SU-DHL-6 (cell line): ENCODE measurements around the gene LRP1B.

Experiments used
- H2AFZ ChIP-seq: fragments of 200-600 bp; sonication (generic); 2 replicates; pipeline ENCODE4 v1.6.1; 2014; ENCODE audit warnings: low read depth, mild to moderate bottlenecking, moderate library complexity, mixed read lengths, antibody characterized with exemption, low read length; ENCODE audit not compliant: severe bottlenecking
- H3F3A ChIP-seq: fragments of 200-600 bp; shearing (Covaris generic); 2 replicates; pipeline ENCODE4 v1.6.0; 2016; ENCODE audit warnings: antibody characterized with exemption, mild to moderate bottlenecking; ENCODE audit not compliant: insufficient read depth
- H3K27ac ChIP-seq: fragments of 200-600 bp; sonication (generic); 2 replicates; pipeline ENCODE4 v1.5.1; 2016; ENCODE audit warnings: low read depth, mild to moderate bottlenecking, low read length, moderate library complexity, mixed read lengths
- H3K27me3 ChIP-seq: fragments of 200-600 bp; sonication (generic), shearing (Covaris generic); 2 replicates; pipeline ENCODE4 v1.6.0; 2014; ENCODE audit warnings: mild to moderate bottlenecking, low read length
- H3K36me3 ChIP-seq: fragments of 200-600 bp; sonication (generic); 2 replicates; pipeline ENCODE4 v1.6.1; 2014; ENCODE audit warnings: mild to moderate bottlenecking, low read length, mixed read lengths
- H3K4me2 ChIP-seq: fragments of 300-600, 200-600 bp; shearing (Covaris generic), sonication (generic); 2 replicates; pipeline ENCODE4 v1.6.0; 2014; ENCODE audit warnings: low read length, low read depth, mild to moderate bottlenecking; ENCODE audit not compliant: poor library complexity, severe bottlenecking
- H3K4me3 ChIP-seq: fragments of 200-600 bp; sonication (generic); 2 replicates; pipeline ENCODE4 v1.5.1; 2014; ENCODE audit warnings: antibody characterized with exemption, low read length, mild to moderate bottlenecking, mixed read lengths; ENCODE audit not compliant: insufficient read depth, poor library complexity, severe bottlenecking
- H3K79me2 ChIP-seq: fragments of 200-600 bp; sonication (generic); 2 replicates; pipeline ENCODE4 v1.6.1; 2014; ENCODE audit warnings: mild to moderate bottlenecking, low read length, moderate library complexity; ENCODE audit not compliant: insufficient read depth
- H3K9ac ChIP-seq: fragments of 200-600 bp; sonication (generic); 2 replicates; pipeline ENCODE4 v1.7.0; 2014; ENCODE audit warnings: mild to moderate bottlenecking, low read length
- H3K9me2 ChIP-seq: fragments of 200-600 bp; sonication (generic); replicated peaks from 2 replicates; pipeline ENCODE4 v1.6.1; 2014; ENCODE audit warnings: low read length; ENCODE audit not compliant: insufficient read depth
- H3K9me3 ChIP-seq: fragments of 200-600 bp; sonication (generic); 2 replicates; pipeline ENCODE4 v1.6.1; 2014; ENCODE audit warnings: low read length, mixed read lengths; ENCODE audit not compliant: insufficient read depth
- H4K20me1 ChIP-seq: fragments of 200-600 bp; sonication (generic); 2 replicates; pipeline ENCODE4 v1.6.1; 2014; ENCODE audit warnings: low read depth, mild to moderate bottlenecking, antibody characterized with exemption, low read length, moderate library complexity, mixed read lengths
- CTCF ChIP-seq: fragments of 200-600 bp; sonication (generic); IDR thresholded peaks from one replicate; pipeline ENCODE4 v1.5.1; 2017; ENCODE audit warnings: antibody characterized with exemption, mild to moderate bottlenecking, low read length, moderate library complexity; ENCODE audit not compliant: insufficient read depth, poor library complexity, severe bottlenecking
- EZH2phosphoT487 ChIP-seq: fragments of 200-600 bp; sonication (generic), shearing (Covaris generic); conservative IDR thresholded peaks from 2 replicates; pipeline ENCODE4 v1.6.1; 2018; ENCODE audit warnings: mild to moderate bottlenecking, antibody characterized with exemption, low read length, moderate library complexity, mixed read lengths

The LRP1B gene

GRCh38 chr2:141113301-141113700 is 1017.5 kb downstream of the LRP1B start:
- no peaks in the 10 kb centered on the region for H3K9me2 ChIP-seq
- no peak overlapping the region for H3K4me3 ChIP-seq
- no peaks in the 10 kb centered on the region for H3F3A ChIP-seq
- H3K27ac ChIP-seq, result no peak overlapping the region
- no peaks in the 10 kb centered on the region for H3K27me3 ChIP-seq
- H3K9me3 ChIP-seq, result no peaks in the 10 kb centered on the region
- H2AFZ ChIP-seq, result no peak overlapping the region
- TF ChIP-seq CTCF, result no peak
- no peak for TF ChIP-seq EZH2phosphoT487
- no peaks in the 10 kb centered on the region for H4K20me1 ChIP-seq
- no peak overlapping the region for H3K4me2 ChIP-seq
- no peak overlapping the region for H3K9ac ChIP-seq
- H3K79me2 ChIP-seq, result no peaks in the 10 kb centered on the region
- H3K36me3 ChIP-seq, result no peaks in the 10 kb centered on the region

- no peak for TF ChIP-seq CTCF
- no peak for TF ChIP-seq EZH2phosphoT487
- H3K9me3 ChIP-seq, result no peaks in the 10 kb centered on the region
Observed at GRCh38 chr2:141109633-141110032, 1021.2 kb downstream of the LRP1B start.

GRCh38 chr2:141105763-141106162 is 1025.1 kb downstream of the LRP1B start:
- Histone ChIP-seq H3K9ac (no peak overlapping the region), H3K9me3 (no peaks in the 10 kb centered on the region), H2AFZ (no peak overlapping the region), H3K27me3 (no peaks in the 10 kb centered on the region), H3K4me2 (no peak overlapping the region), H3F3A (no peaks in the 10 kb centered on the region), H3K27ac (no peak overlapping the region), H3K9me2 (no peaks in the 10 kb centered on the region), H3K79me2 (no peaks in the 10 kb centered on the region), H4K20me1 (no peaks in the 10 kb centered on the region), H3K36me3 (no peaks in the 10 kb centered on the region), H3K4me3 (no peak overlapping the region)
- TF ChIP-seq CTCF, result no peak
- TF ChIP-seq EZH2phosphoT487, result no peak

More at GRCh38 chr2:141109633-141110032, 1021.2 kb downstream of the LRP1B start:
- Histone ChIP-seq H3K4me3 (no peak overlapping the region), H3K79me2 (no peaks in the 10 kb centered on the region), H4K20me1 (no peaks in the 10 kb centered on the region), H3K9ac (no peak overlapping the region), H2AFZ (no peak overlapping the region), H3K27ac (no peak overlapping the region), H3K27me3 (no peaks in the 10 kb centered on the region), H3F3A (no peaks in the 10 kb centered on the region), H3K36me3 (no peaks in the 10 kb centered on the region), H3K4me2 (no peak overlapping the region), H3K9me2 (no peaks in the 10 kb centered on the region)

- H3K27me3 ChIP-seq, result no peaks in the 10 kb centered on the region
- H4K20me1 ChIP-seq, result no peaks in the 10 kb centered on the region
- TF ChIP-seq EZH2phosphoT487 (no peak), CTCF (no peak)
- no peak overlapping the region for H2AFZ ChIP-seq
- no peaks in the 10 kb centered on the region for H3F3A ChIP-seq
- no peak overlapping the region for H3K9ac ChIP-seq
- no peaks in the 10 kb centered on the region for H3K79me2 ChIP-seq
- no peak overlapping the region for H3K27ac ChIP-seq
- no peak overlapping the region for H3K4me2 ChIP-seq
- no peak overlapping the region for H3K4me3 ChIP-seq
- no peaks in the 10 kb centered on the region for H3K9me3 ChIP-seq
- H3K36me3 ChIP-seq, result no peaks in the 10 kb centered on the region
- H3K9me2 ChIP-seq, result no peaks in the 10 kb centered on the region
Observed at GRCh38 chr2:141103216-141103615, 1027.6 kb downstream of the LRP1B start.
